Thymus (tissue), 11 donors: ENCODE results near the gene KRTAP9-2. TPM values are rescaled to one million over a fixed set of nuclear protein-coding genes. Genes with fewer than 3 reads are reported as not detected.
"Not testable (repeated sequence)": the region's sequence is repeated elsewhere in the genome, so short reads cannot be mapped to it uniquely, and the experiment has no call there.

Experiments used
- DNase-seq, 9 donors: peaks; one replicate each; pipeline ENCODE4 v3.0.0-alpha.2; 2013; ENCODE audit warnings: low spot score in 9 of 9, low read depth in 6 of 9, missing footprints in 1 of 9
- H3K27ac ChIP-seq, 2 donors: one replicate each; pipeline ENCODE4 v1.5.1; 2013; ENCODE audit warnings: control low read depth in 1 of 2, low read depth in 1 of 2, low read length in 1 of 2, mild to moderate bottlenecking in 1 of 2, moderate library complexity in 1 of 2
- H3K27me3 ChIP-seq, 2 donors: one replicate each; pipeline ENCODE4 v1.5.1; 2013; ENCODE audit warnings: low read length in 1 of 2; ENCODE audit not compliant: control insufficient read depth in 2 of 2, insufficient read depth in 1 of 2
- H3K36me3 ChIP-seq, 2 donors: one replicate each; pipeline ENCODE4 v1.5.1; 2013; ENCODE audit warnings: low read length in 1 of 2, mild to moderate bottlenecking in 1 of 2, moderate library complexity in 1 of 2; ENCODE audit not compliant: control insufficient read depth in 2 of 2, insufficient read depth in 2 of 2
- H3K4me1 ChIP-seq, 2 donors: one replicate each; pipeline ENCODE4 v1.5.1; 2013; ENCODE audit warnings: low read length in 2 of 2; ENCODE audit not compliant: control insufficient read depth in 2 of 2, insufficient read depth in 2 of 2
- H3K4me3 ChIP-seq, 2 donors: one replicate each; pipeline ENCODE4 v1.5.1; 2013; ENCODE audit warnings: low read length in 2 of 2, control low read depth in 1 of 2, mild to moderate bottlenecking in 1 of 2
- H3K9me3 ChIP-seq, 2 donors: one replicate each; pipeline ENCODE4 v1.5.1; 2013; ENCODE audit warnings: low read length in 1 of 2, mild to moderate bottlenecking in 1 of 2; ENCODE audit not compliant: control insufficient read depth in 2 of 2, insufficient read depth in 1 of 2
- WGBS: extraction: QIAGEN DNeasy Blood & Tissue Kit; methylation state at CpG from one replicate; pipeline ENCODE4 v1.1.7; 2013; 5-methylcytosine and 5-hydroxymethylcytosine counted together
- polyA plus RNA-seq: library from polyadenylated mRNA; stranded (reverse); fragments of 200-250 nt; gene quantifications from one replicate; pipeline ENCODE4 v1.2.3, GENCODE V29; 2013
- total RNA-seq: library from RNA; stranded (reverse); fragments of 120-200 nt; gene quantifications from one replicate; pipeline ENCODE4 v1.2.4, GENCODE V29; 2013
- donor health status: healthy.

KRTAP9-2 gene
- total and polyA plus RNA-seq, 2 donors, result not detected

GRCh38 chr17:41275648-41276190 is 49.3 kb downstream of the KRTAP9-2 start, which contains the start of gene KRTAP9-7:
TSS of gene KRTAP9-7 (plus strand) at chr17:41275698. CDS start at chr17:41275698, 0 bp downstream.
- not testable (repeated sequence) for DNase-seq, H3K27me3 ChIP-seq, H3K4me3 ChIP-seq, H3K4me1 ChIP-seq, H3K9me3 ChIP-seq, H3K27ac ChIP-seq, H3K36me3 ChIP-seq
- WGBS, result 93% methylated on average over 3 of the region's 3 CpGs

Other genes with a start within 250 kb of the KRTAP9-2 start
Only the 30 nearest of the 41 such genes appear.
- not detected for gene KRTAP2-1, start 179.3 kb upstream of the KRTAP9-2 start, total RNA-seq
- 0.05 TPM for gene KRTAP2-1, start 179.3 kb upstream of the KRTAP9-2 start, polyA plus RNA-seq
- not detected for gene KRTAP2-2, start 171.4 kb upstream of the KRTAP9-2 start, total RNA-seq
- gene KRTAP2-2, start 171.4 kb upstream of the KRTAP9-2 start, polyA plus RNA-seq, result not detected
- not detected for gene KRTAP2-3, start 166.5 kb upstream of the KRTAP9-2 start, total RNA-seq
- 0.18 TPM for gene KRTAP2-3, start 166.5 kb upstream of the KRTAP9-2 start, polyA plus RNA-seq
- not detected for gene KRTAP2-4, start 160.8 kb upstream of the KRTAP9-2 start, total RNA-seq
- not detected for gene KRTAP2-4, start 160.8 kb upstream of the KRTAP9-2 start, polyA plus RNA-seq
- gene KRTAP4-7, start 142.5 kb upstream of the KRTAP9-2 start, total RNA-seq, result not detected
- gene KRTAP4-7, start 142.5 kb upstream of the KRTAP9-2 start, polyA plus RNA-seq, result not detected
- not detected for gene KRTAP4-8, start 128.5 kb upstream of the KRTAP9-2 start, total RNA-seq
- gene KRTAP4-8, start 128.5 kb upstream of the KRTAP9-2 start, polyA plus RNA-seq, result 0.02 TPM
- gene KRTAP4-16, start 124.4 kb upstream of the KRTAP9-2 start, total RNA-seq, result not detected
- gene KRTAP4-16, start 124.4 kb upstream of the KRTAP9-2 start, polyA plus RNA-seq, result not detected
- not detected for gene KRTAP4-9, start 121.3 kb upstream of the KRTAP9-2 start, total RNA-seq
- gene KRTAP4-9, start 121.3 kb upstream of the KRTAP9-2 start, polyA plus RNA-seq, result not detected
- not detected for gene KRTAP4-11, start 108.3 kb upstream of the KRTAP9-2 start, total RNA-seq
- not detected for gene KRTAP4-11, start 108.3 kb upstream of the KRTAP9-2 start, polyA plus RNA-seq
- gene KRTAP4-12, start 102.5 kb upstream of the KRTAP9-2 start, total RNA-seq, result not detected
- gene KRTAP4-12, start 102.5 kb upstream of the KRTAP9-2 start, polyA plus RNA-seq, result not detected
- gene KRTAP4-6, start 86.1 kb upstream of the KRTAP9-2 start, total RNA-seq, result not detected
- not detected for gene KRTAP4-6, start 86.1 kb upstream of the KRTAP9-2 start, polyA plus RNA-seq
- not detected for gene KRTAP4-5, start 76.8 kb upstream of the KRTAP9-2 start, total RNA-seq
- not detected for gene KRTAP4-5, start 76.8 kb upstream of the KRTAP9-2 start, polyA plus RNA-seq
- gene KRTAP4-4, start 65.9 kb upstream of the KRTAP9-2 start, total RNA-seq, result not detected
- gene KRTAP4-4, start 65.9 kb upstream of the KRTAP9-2 start, polyA plus RNA-seq, result not detected
- gene KRTAP4-3, start 58.4 kb upstream of the KRTAP9-2 start, total RNA-seq, result not detected
- not detected for gene KRTAP4-3, start 58.4 kb upstream of the KRTAP9-2 start, polyA plus RNA-seq
- not detected for gene KRTAP4-2, start 48.4 kb upstream of the KRTAP9-2 start, total RNA-seq
- not detected for gene KRTAP4-2, start 48.4 kb upstream of the KRTAP9-2 start, polyA plus RNA-seq
- gene KRTAP4-1, start 41.7 kb upstream of the KRTAP9-2 start, total RNA-seq, result not detected
- not detected for gene KRTAP4-1, start 41.7 kb upstream of the KRTAP9-2 start, polyA plus RNA-seq
- gene KRTAP9-1, start 36.8 kb upstream of the KRTAP9-2 start, total RNA-seq, result not detected
- gene KRTAP9-1, start 36.8 kb upstream of the KRTAP9-2 start, polyA plus RNA-seq, result not detected
- not detected for gene KRTAP9-3, start 5.8 kb downstream of the KRTAP9-2 start, total RNA-seq
- gene KRTAP9-3, start 5.8 kb downstream of the KRTAP9-2 start, polyA plus RNA-seq, result not detected
- gene KRTAP9-8, start 11.4 kb downstream of the KRTAP9-2 start, total RNA-seq, result not detected
- 0.09 TPM for gene KRTAP9-8, start 11.4 kb downstream of the KRTAP9-2 start, polyA plus RNA-seq
- gene KRTAP9-4, start 23.0 kb downstream of the KRTAP9-2 start, total RNA-seq, result not detected
- gene KRTAP9-4, start 23.0 kb downstream of the KRTAP9-2 start, polyA plus RNA-seq, result 0.05 TPM
- gene KRTAP9-9, start 28.7 kb downstream of the KRTAP9-2 start, total RNA-seq, result not detected
- 0.02 TPM for gene KRTAP9-9, start 28.7 kb downstream of the KRTAP9-2 start, polyA plus RNA-seq
- not detected for gene KRTAP9-6, start 38.7 kb downstream of the KRTAP9-2 start, total RNA-seq
- 0.02 TPM for gene KRTAP9-6, start 38.7 kb downstream of the KRTAP9-2 start, polyA plus RNA-seq
- not detected for gene KRTAP9-7, start 49.0 kb downstream of the KRTAP9-2 start, total RNA-seq
- not detected for gene KRTAP9-7, start 49.0 kb downstream of the KRTAP9-2 start, polyA plus RNA-seq
- gene KRTAP29-1, start 76.2 kb downstream of the KRTAP9-2 start, total RNA-seq, result not detected
- 0.23 TPM for gene KRTAP29-1, start 76.2 kb downstream of the KRTAP9-2 start, polyA plus RNA-seq
- not detected for gene KRTAP16-1, start 82.7 kb downstream of the KRTAP9-2 start, total RNA-seq
- 0.07 TPM for gene KRTAP16-1, start 82.7 kb downstream of the KRTAP9-2 start, polyA plus RNA-seq
- 0.09 TPM for gene KRTAP17-1, start 89.1 kb downstream of the KRTAP9-2 start, total RNA-seq
- gene KRTAP17-1, start 89.1 kb downstream of the KRTAP9-2 start, polyA plus RNA-seq, result 0.11 TPM
- 0.66 TPM for gene KRT33A, start 124.2 kb downstream of the KRTAP9-2 start, total RNA-seq
- 1.4 TPM for gene KRT33A, start 124.2 kb downstream of the KRTAP9-2 start, polyA plus RNA-seq
- gene KRT33B, start 143.2 kb downstream of the KRTAP9-2 start, total RNA-seq, result 1.7 TPM
- gene KRT33B, start 143.2 kb downstream of the KRTAP9-2 start, polyA plus RNA-seq, result 6.1 TPM
- gene KRT34, start 155.7 kb downstream of the KRTAP9-2 start, total RNA-seq, result 0.52 TPM
- gene KRT34, start 155.7 kb downstream of the KRTAP9-2 start, polyA plus RNA-seq, result 1.5 TPM
- 1.9 TPM for gene KRT31, start 171.0 kb downstream of the KRTAP9-2 start, total RNA-seq
- gene KRT31, start 171.0 kb downstream of the KRTAP9-2 start, polyA plus RNA-seq, result 6.4 TPM